Tibial nerve (tissue), 4 donors: Measurements from ENCODE around the gene GRIK4.

Experiments used
- EP300 ChIP-seq, 2 donors: sonication (generic); formaldehyde crosslinking; IDR thresholded peaks; one replicate each; pipeline ENCODE4 v1.6.1; 2017; ENCODE audit warnings: antibody characterized with exemption in 2 of 2, mild to moderate bottlenecking in 1 of 2
- POLR2A ChIP-seq, 2 donors: fragments of 450-650 bp; IDR thresholded peaks; one replicate each; pipeline ENCODE4 v1.6.1; 2017; ENCODE audit warnings: antibody characterized with exemption in 2 of 2, mild to moderate bottlenecking in 2 of 2, moderate library complexity in 2 of 2
- TF ChIP-seq, protein P1 (sequence below), 5 experiments: fragments of 200-600 bp in 3 of 5; fragments of 450-650 bp in 2 of 5; sonication (generic) in 3 of 5; IDR thresholded peaks; one replicate each; pipeline ENCODE4 v1.5.1; 2016 to 2019; ENCODE audit warnings: antibody characterized with exemption in 5 of 5, mild to moderate bottlenecking in 3 of 5, moderate library complexity in 2 of 5

DNA sequence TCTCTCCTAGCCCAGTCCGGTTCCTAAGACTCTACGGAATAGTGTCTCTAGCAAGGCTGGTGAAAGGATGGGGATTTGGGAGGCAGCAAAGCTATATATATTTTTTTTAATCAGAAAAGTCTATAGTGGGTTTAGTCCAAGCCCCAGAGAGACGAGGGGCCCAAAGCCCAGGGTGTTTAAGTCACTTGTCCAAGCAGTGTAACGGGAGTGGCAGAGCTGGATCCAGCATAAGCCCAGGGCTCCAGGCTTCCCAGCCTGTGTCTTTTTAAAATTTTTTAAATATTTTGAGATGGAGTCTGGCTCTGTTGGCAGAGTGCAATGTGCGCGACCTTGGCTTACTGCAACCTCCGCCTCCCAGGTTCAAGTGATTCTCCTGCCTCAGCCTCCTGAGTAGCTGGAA lies 6.8 kb downstream of the GRIK4 start:
- TF ChIP-seq, protein P1, sequence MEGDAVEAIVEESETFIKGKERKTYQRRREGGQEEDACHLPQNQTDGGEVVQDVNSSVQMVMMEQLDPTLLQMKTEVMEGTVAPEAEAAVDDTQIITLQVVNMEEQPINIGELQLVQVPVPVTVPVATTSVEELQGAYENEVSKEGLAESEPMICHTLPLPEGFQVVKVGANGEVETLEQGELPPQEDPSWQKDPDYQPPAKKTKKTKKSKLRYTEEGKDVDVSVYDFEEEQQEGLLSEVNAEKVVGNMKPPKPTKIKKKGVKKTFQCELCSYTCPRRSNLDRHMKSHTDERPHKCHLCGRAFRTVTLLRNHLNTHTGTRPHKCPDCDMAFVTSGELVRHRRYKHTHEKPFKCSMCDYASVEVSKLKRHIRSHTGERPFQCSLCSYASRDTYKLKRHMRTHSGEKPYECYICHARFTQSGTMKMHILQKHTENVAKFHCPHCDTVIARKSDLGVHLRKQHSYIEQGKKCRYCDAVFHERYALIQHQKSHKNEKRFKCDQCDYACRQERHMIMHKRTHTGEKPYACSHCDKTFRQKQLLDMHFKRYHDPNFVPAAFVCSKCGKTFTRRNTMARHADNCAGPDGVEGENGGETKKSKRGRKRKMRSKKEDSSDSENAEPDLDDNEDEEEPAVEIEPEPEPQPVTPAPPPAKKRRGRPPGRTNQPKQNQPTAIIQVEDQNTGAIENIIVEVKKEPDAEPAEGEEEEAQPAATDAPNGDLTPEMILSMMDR (IDR thresholded peaks at IDR 0.05) = no peak
- TF ChIP-seq EP300 (IDR thresholded peaks at IDR 0.05) = no peak
- TF ChIP-seq POLR2A (IDR thresholded peaks at IDR 0.05) = no peak
